Neural cell (in vitro differentiated cells): ENCODE measurements around the gene TLCD2. TPM values are rescaled to one million over a fixed set of nuclear protein-coding genes. Genes with fewer than 3 reads are reported as not detected.
"Not testable (repeated sequence)": the region's sequence is repeated elsewhere in the genome, so short reads cannot be mapped to it uniquely, and the experiment has no call there.

Source experiments
- H2AFZ ChIP-seq: fragments of 200-600, 300-800 bp; sonication (generic), shearing (Covaris generic); 2 replicates; pipeline ENCODE4 v1.6.0; 2014; ENCODE audit warnings: low read depth, mild to moderate bottlenecking, antibody characterized with exemption, low read length, moderate library complexity
- H3F3A ChIP-seq: fragments of 200-600 bp; shearing (Covaris generic); 2 replicates; pipeline ENCODE4 v1.6.1; 2016; ENCODE audit warnings: mild to moderate bottlenecking, moderate library complexity, mixed read lengths, antibody characterized with exemption, low read length; ENCODE audit not compliant: insufficient read depth, poor library complexity, severe bottlenecking
- H3K27ac ChIP-seq: fragments of 200-600, 300-800 bp; sonication (generic), shearing (Covaris generic); 2 replicates; pipeline ENCODE4 v1.5.1; 2014; ENCODE audit warnings: mild to moderate bottlenecking, low read length, moderate library complexity
- H3K27me3 ChIP-seq: fragments of 300-800, 200-600 bp; sonication (generic), shearing (Covaris generic); 2 replicates; pipeline ENCODE4 v1.6.0; 2014; ENCODE audit warnings: mild to moderate bottlenecking, low read depth, low read length, moderate library complexity; ENCODE audit not compliant: insufficient read depth
- H3K36me3 ChIP-seq: fragments of 300-800, 200-600 bp; sonication (generic), shearing (Covaris generic); 2 replicates; pipeline ENCODE4 v1.5.1; 2014; ENCODE audit warnings: mild to moderate bottlenecking, antibody characterized with exemption, low read length, moderate library complexity; ENCODE audit not compliant: insufficient read depth
- H3K4me2 ChIP-seq: fragments of 300-800, 200-600 bp; sonication (generic), shearing (Covaris generic); 2 replicates; pipeline ENCODE4 v1.6.0; 2014; ENCODE audit warnings: mild to moderate bottlenecking, low read length
- H3K4me3 ChIP-seq: fragments of 300-800, 200-600 bp; sonication (generic), shearing (Covaris generic); 2 replicates; pipeline ENCODE4 v1.5.1; 2014; ENCODE audit warnings: mild to moderate bottlenecking, low read length, moderate library complexity
- H3K79me2 ChIP-seq: fragments of 200-600 bp; shearing (Covaris generic); replicated peaks from 2 replicates; pipeline ENCODE4 v1.6.0; 2014; ENCODE audit warnings: mild to moderate bottlenecking, low read length, moderate library complexity; ENCODE audit not compliant: insufficient read depth
- H3K9ac ChIP-seq: fragments of 300-800, 200-600 bp; sonication (generic), shearing (Covaris generic); 2 replicates; pipeline ENCODE4 v1.6.1; 2016; ENCODE audit warnings: mild to moderate bottlenecking, low read length, mixed read lengths
- H3K9me2 ChIP-seq: fragments of 200-600 bp; shearing (Covaris generic); 2 replicates; pipeline ENCODE4 v1.6.1; 2016; ENCODE audit warnings: mild to moderate bottlenecking, low read length, mixed read lengths; ENCODE audit not compliant: insufficient read depth
- H3K9me3 ChIP-seq: fragments of 200-600, 300-800 bp; sonication (generic), shearing (Covaris generic); 2 replicates; pipeline ENCODE4 v1.6.1; 2016; ENCODE audit warnings: mild to moderate bottlenecking, mixed run types, low read length, moderate library complexity, mixed read lengths
- H4K20me1 ChIP-seq: fragments of 200-600 bp; shearing (Covaris generic); 2 replicates; pipeline ENCODE4 v1.6.1; 2016; ENCODE audit warnings: mild to moderate bottlenecking, mixed run types; ENCODE audit not compliant: insufficient read depth
- EP300 ChIP-seq: fragments of 450-650 bp; conservative IDR thresholded peaks from 2 replicates; pipeline ENCODE4 v1.6.1; 2014; ENCODE audit warnings: antibody characterized with exemption, mild to moderate bottlenecking, moderate library complexity; ENCODE audit not compliant: poor library complexity, severe bottlenecking
- EZH2 ChIP-seq: fragments of 200-600, 300-800 bp; shearing (Covaris generic), sonication (generic); IDR thresholded peaks from 2 replicates; pipeline ENCODE4 v1.6.1; 2014; ENCODE audit warnings: antibody characterized with exemption, low read length, borderline replicate concordance, mild to moderate bottlenecking; ENCODE audit not compliant: insufficient read depth, poor library complexity, severe bottlenecking
- MXI1 ChIP-seq: fragments of 450-650 bp; conservative IDR thresholded peaks from 2 replicates; pipeline ENCODE4 v1.6.1; 2014; ENCODE audit warnings: antibody characterized with exemption, mild to moderate bottlenecking; ENCODE audit not compliant: poor library complexity, severe bottlenecking
- POLR2AphosphoS5 ChIP-seq: IDR thresholded peaks from 2 replicates; pipeline ENCODE4 v1.6.1; 2012
- RAD21 ChIP-seq: fragments of 450-650 bp; conservative IDR thresholded peaks from 2 replicates; pipeline ENCODE4 v1.6.1; 2014; ENCODE audit warnings: antibody characterized with exemption, mild to moderate bottlenecking, moderate library complexity
- SMC3 ChIP-seq: fragments of 450-650 bp; conservative IDR thresholded peaks from 2 replicates; pipeline ENCODE4 v1.6.1; 2014; ENCODE audit warnings: antibody characterized with exemption, mild to moderate bottlenecking, moderate library complexity; ENCODE audit not compliant: poor library complexity
- TAF1 ChIP-seq: IDR thresholded peaks from 2 replicates; pipeline ENCODE4 v1.6.1; 2012; ENCODE audit warnings: low read depth
- polyA plus RNA-seq: library from polyadenylated mRNA; depleted of rRNA; stranded (reverse); fragments of >200 nt; gene quantifications from 2 replicates; pipeline ENCODE4 v1.2.3, GENCODE V29; 2014
- TF ChIP-seq, protein P1 (sequence below): fragments of 450-650 bp; IDR thresholded peaks from 2 replicates; pipeline ENCODE4 v1.5.1; 2014; ENCODE audit warnings: antibody characterized with exemption, mild to moderate bottlenecking, moderate library complexity; ENCODE audit not compliant: poor library complexity, severe bottlenecking
- TF ChIP-seq, protein P2 (sequence below): IDR thresholded peaks from 2 replicates; pipeline ENCODE4 v1.6.1; 2012; ENCODE audit warnings: borderline replicate concordance

Gene TLCD2
- polyA plus RNA-seq, 1 donor from 2014 or later: 0.14 TPM

DNA sequence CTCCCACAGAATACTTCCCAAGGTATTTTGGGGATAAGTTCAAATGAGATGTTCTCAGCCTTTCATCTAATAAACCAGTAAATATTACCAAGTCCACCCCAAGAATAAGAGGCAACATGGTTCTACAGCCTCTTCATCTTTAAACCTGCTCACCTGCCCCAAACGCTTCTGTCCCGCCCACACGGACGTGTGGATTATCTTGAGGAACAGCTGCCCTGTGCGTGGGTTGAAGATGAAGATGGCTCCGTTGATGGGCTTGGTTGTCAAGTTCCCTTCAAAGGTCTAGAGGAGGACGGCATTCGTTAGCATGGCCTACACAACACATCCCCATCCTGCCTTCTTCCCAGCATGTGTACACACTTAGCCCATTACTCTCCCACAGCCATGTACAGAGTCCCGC, 52.1 kb downstream of the TLCD2 start:
- Histone ChIP-seq H3F3A (no peaks in the 10 kb centered on the region), H3K9me3 (no peaks in the 10 kb centered on the region), H3K79me2 (no peaks in the 10 kb centered on the region), H3K27ac (no peak overlapping the region), H4K20me1 (no peaks in the 10 kb centered on the region), H3K4me3 (no peak overlapping the region), H3K36me3 (peaks cover 29% of the 10 kb centered on the region), H3K4me2 (no peak overlapping the region), H3K9ac (no peak overlapping the region), H3K9me2 (no peaks in the 10 kb centered on the region), H3K27me3 (no peaks in the 10 kb centered on the region), H2AFZ (no peak overlapping the region)
- TF ChIP-seq, protein P1, sequence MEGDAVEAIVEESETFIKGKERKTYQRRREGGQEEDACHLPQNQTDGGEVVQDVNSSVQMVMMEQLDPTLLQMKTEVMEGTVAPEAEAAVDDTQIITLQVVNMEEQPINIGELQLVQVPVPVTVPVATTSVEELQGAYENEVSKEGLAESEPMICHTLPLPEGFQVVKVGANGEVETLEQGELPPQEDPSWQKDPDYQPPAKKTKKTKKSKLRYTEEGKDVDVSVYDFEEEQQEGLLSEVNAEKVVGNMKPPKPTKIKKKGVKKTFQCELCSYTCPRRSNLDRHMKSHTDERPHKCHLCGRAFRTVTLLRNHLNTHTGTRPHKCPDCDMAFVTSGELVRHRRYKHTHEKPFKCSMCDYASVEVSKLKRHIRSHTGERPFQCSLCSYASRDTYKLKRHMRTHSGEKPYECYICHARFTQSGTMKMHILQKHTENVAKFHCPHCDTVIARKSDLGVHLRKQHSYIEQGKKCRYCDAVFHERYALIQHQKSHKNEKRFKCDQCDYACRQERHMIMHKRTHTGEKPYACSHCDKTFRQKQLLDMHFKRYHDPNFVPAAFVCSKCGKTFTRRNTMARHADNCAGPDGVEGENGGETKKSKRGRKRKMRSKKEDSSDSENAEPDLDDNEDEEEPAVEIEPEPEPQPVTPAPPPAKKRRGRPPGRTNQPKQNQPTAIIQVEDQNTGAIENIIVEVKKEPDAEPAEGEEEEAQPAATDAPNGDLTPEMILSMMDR: no peak
- TF ChIP-seq POLR2AphosphoS5 (no peak), TAF1 (no peak), SMC3 (no peak), RAD21 (no peak), EP300 (no peak), MXI1 (no peak), EZH2 (no peak)
- TF ChIP-seq, protein P2, sequence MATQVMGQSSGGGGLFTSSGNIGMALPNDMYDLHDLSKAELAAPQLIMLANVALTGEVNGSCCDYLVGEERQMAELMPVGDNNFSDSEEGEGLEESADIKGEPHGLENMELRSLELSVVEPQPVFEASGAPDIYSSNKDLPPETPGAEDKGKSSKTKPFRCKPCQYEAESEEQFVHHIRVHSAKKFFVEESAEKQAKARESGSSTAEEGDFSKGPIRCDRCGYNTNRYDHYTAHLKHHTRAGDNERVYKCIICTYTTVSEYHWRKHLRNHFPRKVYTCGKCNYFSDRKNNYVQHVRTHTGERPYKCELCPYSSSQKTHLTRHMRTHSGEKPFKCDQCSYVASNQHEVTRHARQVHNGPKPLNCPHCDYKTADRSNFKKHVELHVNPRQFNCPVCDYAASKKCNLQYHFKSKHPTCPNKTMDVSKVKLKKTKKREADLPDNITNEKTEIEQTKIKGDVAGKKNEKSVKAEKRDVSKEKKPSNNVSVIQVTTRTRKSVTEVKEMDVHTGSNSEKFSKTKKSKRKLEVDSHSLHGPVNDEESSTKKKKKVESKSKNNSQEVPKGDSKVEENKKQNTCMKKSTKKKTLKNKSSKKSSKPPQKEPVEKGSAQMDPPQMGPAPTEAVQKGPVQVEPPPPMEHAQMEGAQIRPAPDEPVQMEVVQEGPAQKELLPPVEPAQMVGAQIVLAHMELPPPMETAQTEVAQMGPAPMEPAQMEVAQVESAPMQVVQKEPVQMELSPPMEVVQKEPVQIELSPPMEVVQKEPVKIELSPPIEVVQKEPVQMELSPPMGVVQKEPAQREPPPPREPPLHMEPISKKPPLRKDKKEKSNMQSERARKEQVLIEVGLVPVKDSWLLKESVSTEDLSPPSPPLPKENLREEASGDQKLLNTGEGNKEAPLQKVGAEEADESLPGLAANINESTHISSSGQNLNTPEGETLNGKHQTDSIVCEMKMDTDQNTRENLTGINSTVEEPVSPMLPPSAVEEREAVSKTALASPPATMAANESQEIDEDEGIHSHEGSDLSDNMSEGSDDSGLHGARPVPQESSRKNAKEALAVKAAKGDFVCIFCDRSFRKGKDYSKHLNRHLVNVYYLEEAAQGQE: no peak

DNA sequence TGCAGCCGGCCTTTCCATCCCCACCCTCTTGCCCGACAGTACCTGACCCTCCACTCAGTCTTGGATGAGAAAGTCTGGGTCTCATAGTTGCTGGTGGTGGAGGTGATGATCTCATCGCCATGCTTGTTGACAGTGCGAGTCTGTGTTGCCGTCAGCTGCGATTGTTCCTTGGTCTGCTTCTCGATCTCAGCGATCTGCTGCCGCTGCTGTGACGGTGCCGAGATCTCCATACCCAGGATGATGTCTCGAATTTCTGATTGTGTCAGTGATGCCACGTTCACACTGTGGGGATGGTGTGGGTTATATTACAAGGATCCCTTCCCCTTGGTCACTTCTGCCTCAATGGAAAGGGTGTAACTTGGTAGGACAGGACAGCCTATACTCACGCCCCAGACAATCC, 56.4 kb downstream of the TLCD2 start:
- H3K27me3 ChIP-seq: no peaks in the 10 kb centered on the region
- H3K4me2 ChIP-seq: no peak overlapping the region
- H3K9me2 ChIP-seq: no peaks in the 10 kb centered on the region
- H3K27ac ChIP-seq: no peak overlapping the region
- H3K79me2 ChIP-seq: no peaks in the 10 kb centered on the region
- no peaks in the 10 kb centered on the region for H3K9me3 ChIP-seq
- no peaks in the 10 kb centered on the region for H4K20me1 ChIP-seq
- peaks cover 7% of the 10 kb centered on the region for H3K36me3 ChIP-seq
- H3K4me3 ChIP-seq: no peak overlapping the region
- H3K9ac ChIP-seq: no peak overlapping the region
- H2AFZ ChIP-seq: no peak overlapping the region
- TF ChIP-seq TAF1 (no peak), EZH2 (no peak), SMC3 (no peak), EP300 (no peak), RAD21 (no peak), POLR2AphosphoS5 (no peak), MXI1 (no peak)
- TF ChIP-seq, protein P1: no peak
- TF ChIP-seq, protein P2: no peak
- H3F3A ChIP-seq: no peaks in the 10 kb centered on the region

DNA sequence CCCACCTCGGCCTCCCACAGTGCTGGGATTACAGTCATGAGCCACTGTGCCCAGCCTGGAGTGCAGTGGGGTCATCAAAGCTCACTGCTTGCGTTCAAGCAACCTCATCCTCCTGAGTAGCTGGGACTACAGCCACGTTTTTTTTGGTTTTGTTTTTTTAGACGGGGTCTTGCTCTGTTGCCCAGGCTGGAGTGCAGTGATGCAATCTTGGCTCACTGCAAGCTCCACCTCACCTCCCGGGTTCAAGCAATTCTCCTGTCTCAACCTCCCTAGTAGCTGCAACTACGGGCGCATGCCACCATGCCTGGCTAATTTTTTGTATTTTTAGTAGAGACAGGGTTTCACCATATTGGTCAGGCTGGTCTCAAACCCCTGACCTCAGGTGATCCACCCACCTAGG, 57.4 kb downstream of the TLCD2 start:
- not testable (repeated sequence) for H3K36me3 ChIP-seq, H3K9me2 ChIP-seq, H3K4me3 ChIP-seq, H3K27ac ChIP-seq, H3K79me2 ChIP-seq, H3K9ac ChIP-seq, H3K4me2 ChIP-seq, H3K27me3 ChIP-seq, H2AFZ ChIP-seq, H4K20me1 ChIP-seq, H3K9me3 ChIP-seq, H3F3A ChIP-seq
